HuH-7.5 (cell line): ENCODE measurements around the gene MDP1.

Experiments
- DNase-seq: peaks from one replicate; pipeline ENCODE4 v3.0.0; 2011; ENCODE audit warnings: low spot score

The MDP1 gene

DNA sequence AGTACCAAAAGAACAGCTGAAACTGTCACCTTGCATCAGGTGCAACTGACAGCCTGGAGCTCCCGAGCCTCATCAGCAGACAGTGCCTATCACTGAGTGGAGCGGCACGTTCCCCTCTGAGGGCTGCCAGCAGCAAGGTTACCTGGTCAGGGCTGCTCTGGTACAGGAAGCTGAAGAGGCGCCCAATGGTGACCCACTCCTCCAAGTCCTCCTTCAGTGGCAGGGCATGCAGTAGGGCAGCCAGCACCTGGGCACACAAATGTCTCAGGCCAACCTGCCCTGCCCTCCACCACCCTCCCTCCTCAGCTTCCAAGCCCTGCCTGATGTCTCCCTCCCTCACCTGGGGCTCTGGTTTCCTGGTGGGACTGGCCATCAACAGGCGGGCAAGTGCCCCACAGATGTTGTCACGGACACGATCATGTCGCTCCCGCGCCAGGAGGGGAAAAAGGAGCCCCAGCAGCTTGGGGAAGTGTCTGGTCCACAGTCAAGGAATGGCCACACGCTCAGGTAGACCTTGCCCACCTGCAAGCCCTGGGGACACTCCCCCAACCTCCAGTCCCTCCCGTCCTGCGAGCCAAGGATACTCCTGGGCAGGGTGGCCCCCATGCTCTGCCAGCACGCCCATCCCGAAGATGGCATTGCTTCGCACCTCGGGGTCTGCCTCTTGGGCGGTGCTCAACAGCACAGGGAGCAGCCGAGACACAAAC, 34.3 kb downstream of the MDP1 start:
- DNase-seq: no peak

DNA sequence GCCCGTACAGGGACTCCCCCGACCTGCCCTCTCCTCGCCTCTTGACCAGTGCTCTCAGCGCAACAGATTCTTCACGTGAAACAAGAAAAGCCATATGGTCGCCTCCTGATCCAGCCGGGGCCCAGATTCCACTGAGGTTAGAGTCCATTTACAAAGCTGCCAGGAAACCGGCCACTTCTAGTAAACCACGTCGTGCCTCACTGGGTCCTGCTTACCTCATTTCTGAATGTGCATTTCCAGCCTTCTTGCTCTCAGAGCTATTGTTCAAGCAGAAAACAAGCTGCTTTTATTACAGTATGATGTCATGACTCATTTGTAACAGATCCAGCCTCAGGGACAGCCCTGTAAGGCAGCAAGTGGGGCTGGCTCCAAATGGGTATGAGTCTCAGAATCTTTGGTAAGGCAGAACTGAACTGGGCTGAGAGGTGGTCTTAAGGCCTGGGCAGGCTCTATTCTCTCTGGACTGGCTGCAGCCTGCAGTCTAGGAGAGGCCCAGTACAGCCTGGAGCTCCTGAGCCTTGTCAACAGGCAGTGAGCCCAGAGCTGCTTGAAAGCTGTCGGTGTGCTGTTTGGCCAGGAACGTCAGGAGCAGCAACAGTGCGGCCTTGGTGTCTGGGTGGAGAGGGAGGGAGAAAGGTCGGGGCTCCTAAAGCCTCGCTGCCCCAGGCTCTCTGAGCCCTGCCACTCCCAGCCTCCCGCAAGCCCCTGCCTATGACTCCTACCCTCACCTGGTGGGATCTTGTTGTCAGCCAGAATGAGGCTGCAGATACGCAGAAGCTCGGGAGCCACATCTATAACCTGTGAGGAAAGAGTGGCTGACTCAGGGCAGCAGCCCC, 35.7 kb downstream of the MDP1 start:
- no peak for DNase-seq

DNA sequence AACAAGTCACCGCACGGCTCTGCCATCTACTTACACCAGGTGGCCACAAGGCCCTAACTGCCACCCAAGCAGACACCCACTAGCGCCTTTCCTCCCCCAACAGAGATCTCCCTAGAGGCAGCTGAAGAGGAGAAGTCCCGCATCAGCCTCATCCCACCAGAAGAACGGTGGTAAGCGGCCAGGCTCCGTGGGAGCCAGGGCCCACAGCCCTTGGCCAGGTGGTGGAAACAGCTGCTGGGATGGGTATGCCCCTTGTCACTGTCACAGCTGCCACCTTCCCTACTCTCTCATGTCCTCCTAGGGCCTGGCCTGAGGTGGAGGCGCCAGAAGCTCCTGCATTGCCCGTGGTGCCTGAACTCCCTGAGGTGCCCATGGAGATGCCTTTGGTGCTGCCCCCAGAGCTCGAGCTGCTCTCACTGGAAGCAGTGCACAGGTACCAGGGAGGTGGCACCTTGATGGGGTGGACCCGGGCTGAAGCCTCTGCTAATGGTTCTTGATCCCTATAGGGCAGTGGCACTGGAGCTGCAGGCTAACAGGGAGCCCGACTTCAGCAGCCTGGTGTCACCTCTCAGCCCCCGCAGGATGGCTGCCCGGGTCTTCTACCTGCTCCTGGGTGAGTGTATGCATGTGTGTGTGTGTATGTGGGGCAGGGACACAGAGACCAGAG, 36.4 kb downstream of the MDP1 start:
- DNase-seq: no peak

DNA sequence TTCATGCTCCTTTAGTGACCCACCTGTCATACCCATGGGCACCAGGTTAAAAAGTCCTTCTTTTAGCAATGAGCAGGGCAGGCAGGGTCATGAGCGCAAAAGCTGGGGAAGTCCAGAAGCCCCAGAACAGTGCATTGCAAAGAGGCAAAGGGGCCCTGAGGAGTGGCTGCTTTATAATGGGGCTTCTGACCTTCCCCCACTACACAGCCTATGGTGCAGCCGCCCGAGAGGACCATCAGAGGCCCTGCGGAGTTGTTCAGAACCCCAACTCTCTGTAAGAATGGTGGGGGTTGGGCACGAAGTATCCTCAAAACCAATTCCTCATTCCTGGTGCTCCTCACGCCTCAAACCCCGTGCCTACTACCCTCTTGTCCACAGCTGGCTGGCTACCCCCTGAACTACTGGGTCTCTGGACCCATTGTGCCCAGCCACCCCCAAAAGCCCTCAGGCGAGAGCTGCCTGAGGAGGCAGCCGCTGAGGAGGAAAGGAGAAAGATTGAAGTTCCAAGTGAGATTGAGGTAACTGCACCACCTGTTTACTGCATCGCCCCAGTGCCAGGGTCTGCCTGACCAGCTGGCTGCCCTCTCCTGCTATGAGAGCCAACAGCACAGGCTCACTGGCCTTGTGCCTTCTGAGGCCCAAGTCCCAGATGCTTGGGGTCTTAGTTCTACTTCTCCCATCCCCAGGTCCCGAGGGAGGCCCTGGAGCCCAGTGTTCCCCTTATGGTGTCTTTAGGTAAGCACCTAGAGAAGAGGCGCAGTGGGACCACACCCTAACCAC, 37.3 kb downstream of the MDP1 start:
- no peak for DNase-seq

DNA sequence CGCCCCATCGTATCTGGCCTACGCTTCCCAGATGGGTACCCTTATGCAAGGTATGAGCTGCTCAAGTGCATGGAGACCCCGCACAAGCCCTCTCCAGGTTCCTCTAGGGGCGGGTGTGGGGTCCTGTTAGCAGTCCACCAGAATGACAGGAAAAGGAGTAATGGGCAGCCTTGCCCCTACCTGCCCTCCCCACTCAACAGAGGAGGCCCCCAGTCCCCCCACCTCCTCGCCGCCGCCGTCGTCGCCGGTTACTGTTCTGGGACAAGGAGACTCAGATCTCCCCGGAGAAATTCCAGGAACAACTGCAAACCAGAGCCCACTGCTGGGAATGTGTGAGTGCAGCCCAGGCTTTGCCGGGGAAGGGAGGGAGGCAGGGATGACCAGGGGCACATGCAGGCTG, 38.0 kb downstream of the MDP1 start:
- no peak for DNase-seq

DNA sequence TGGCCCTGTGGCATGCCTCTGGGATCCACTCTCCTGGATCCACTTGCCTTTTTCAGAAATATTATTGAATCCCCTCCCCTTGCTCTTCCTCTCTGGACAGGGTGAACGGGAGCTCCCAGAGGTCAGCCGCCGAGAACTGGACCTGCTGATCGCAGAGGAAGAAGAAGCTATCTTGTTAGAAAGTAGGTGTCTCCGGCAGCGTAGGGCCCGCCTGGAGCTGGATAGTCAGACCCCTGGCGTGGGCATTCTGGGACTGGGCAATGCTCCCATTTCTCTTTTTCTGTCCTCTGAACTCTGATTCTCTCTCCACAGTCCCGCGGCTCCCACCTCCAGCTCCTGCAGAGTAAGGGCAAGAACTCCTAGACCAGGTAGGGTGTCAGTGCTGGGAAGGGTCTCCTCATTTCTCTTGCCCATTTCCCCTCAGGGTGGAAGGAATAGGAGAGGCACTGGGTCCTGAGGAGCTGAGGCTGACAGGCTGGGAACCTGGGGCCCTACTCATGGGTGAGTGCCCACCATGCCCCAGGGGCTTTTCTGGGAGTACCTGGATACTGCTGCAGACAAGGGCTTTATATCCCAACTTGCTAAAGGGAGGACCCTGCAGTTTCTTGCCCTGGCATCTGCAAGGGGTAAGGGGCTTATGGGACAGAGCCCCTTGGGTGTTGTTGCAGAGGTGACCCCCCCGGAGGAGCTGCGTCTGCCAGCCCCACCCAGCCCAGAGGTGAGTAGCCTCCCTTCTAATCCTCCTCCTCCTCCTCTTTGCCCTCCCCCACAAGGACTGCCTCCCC, 38.6 kb downstream of the MDP1 start:
- no peak for DNase-seq

DNA sequence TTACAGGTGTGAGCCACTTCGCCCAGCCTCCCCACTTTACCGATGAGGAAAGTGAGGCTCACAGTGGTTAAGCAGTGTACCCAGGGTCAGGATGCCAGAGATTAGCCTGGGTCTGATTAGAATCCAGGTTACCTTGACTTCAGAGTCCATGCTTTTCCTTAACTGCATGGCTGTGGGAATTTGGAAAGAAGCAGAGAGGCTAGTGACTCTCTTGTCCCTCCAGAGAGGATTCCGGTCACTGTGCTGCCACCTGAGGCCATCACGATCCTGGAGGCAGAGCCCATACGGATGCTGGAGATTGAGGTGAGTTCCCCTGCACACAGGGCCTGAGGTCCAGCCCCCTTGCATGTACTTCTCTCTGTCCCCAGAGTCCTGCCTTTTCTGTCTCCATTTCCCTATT, 39.3 kb downstream of the MDP1 start:
- DNase-seq: no peak

DNA sequence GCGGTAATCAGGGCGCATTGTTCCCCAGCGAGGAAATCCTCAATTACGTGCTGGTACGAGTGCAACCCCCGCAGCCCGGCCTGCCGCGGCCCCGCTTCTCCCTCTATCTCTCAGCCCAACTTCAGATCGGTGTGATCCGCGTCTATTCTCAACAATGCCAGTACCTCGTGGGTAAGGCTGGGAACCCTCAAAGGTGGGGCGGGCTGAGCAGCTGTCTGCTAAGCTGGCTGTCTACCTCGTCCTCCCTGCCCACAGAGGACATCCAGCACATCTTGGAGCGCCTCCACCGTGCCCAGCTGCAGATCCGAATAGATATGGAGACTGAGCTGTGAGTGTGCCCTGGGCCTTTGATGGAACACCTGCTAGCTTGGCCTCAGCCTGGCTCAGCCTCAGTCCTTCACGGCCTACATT, 43.0 kb downstream of the MDP1 start:
- no peak for DNase-seq

DNA sequence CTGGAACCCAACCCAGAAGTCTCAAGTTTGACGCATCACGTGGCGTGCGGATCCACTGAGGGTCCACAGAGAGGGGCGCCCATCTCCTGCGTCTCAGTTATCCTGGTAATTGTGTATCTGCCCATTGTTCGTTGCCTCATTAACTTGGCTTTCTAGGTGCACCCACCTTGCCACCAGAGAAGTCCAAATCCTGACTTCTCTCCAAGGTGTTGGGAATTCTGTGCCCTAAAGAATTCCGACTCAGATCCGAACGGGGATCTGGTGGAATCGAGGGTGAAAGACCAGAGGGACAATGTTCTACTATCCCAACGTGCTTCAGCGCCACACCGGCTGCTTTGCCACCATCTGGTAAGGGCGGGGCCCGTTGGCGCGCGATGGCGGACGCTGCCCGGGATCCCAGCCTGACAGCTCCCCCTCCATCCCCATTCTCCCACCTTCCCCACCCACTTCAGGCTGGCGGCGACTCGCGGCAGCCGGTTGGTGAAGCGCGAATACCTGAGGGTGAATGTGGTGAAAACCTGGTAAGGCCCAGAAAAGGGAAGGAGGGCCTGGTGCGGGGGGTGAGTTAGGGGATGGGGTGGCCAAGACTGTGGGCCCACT, 43.5 kb downstream of the MDP1 start:
- no peak for DNase-seq

DNA sequence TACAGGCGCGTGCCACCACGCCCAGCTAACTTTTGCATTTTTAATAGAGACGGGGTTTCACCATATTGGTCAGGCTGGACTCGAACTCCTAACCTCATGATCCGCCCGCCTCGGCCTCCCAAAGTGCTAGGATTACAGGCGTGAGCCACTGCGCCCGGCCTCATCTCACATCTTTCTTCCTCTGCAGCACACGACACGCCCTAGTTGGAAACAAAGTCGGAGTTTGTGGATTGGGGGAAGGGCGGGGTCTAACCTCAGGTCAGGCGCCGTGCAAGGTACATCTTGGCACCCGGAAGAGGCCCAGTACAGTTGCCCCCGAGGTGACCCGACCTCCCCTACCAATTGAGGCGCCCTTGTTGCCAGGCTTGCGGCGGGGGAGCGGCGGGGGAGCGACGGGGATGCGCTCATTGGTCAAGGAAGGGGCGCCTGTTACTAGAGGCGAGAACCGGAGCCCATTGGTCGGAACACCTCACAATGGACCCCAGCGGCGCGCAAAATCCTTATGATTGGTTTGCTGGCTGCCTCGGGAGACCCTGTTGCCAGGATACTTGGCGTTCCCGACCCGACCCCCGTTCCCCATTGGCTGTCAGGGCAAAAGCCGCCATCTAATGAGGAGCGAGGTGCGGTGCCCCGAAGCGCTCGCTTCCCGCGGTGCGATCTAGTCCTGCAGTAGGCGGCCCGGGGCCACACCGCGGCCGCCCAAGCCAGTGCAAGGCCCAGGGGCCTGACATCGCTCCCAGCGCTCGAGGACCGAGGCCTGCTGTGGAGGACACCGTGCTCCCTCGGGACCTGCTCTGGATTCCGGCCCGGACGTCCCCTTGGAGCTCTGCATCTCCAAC, 44.2 kb downstream of the MDP1 start, which contains the start of gene REC8:
TSS of gene REC8 (plus strand) at position 659 of the 839 bp plus-strand sequence. CDS start 473 bp downstream, outside the sequence.
- no peak for DNase-seq

DNA sequence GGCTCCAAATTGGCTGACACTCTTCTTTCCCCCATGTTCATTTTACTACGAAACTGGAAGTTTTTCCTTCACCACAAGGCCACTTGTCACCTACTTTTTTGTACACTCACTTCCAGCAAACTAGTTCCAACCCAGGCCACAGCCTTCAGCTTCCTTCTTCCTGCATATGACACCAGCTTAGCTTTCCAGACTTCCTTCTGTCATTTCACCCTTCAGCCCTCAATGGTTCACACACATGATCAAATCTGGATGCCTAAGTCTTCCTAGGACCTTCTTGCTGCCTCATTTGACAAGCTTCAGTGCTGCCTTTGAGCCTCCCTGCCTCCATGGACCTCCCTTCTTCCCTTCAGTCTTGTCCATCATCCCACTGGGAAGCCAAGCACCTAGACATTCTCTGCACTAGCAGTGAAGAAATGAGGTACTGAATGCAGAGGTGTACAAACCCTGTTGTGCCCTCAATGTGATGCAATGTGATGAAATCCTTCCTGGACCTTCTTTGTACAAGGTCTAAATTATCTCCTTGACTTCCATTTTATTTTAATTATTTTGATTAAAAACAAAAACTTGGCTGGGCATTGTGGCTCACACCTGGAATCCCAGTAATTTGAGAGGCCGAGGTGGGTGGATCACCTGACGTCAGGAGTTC, 48.3 kb downstream of the MDP1 start:
- DNase-seq: no peak

DNA sequence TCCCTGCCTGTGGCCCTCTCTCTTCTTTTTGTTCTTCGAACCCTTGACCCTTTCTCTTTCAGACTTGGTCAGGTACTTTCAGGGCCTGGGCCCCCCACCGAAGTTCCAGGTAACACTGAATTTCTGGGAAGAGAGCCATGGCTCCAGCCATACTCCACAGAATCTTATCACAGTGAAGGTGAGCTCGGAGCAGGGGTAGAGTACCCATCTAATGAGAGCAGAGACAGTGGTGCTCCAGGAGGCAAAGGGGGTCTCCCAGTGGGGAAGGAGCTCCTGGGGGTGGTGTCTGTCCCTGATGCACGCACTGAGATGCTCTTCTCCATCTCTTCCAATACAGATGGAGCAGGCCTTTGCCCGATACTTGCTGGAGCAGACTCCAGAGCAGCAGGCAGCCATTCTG, 50.1 kb downstream of the MDP1 start:
- DNase-seq: no peak

DNA sequence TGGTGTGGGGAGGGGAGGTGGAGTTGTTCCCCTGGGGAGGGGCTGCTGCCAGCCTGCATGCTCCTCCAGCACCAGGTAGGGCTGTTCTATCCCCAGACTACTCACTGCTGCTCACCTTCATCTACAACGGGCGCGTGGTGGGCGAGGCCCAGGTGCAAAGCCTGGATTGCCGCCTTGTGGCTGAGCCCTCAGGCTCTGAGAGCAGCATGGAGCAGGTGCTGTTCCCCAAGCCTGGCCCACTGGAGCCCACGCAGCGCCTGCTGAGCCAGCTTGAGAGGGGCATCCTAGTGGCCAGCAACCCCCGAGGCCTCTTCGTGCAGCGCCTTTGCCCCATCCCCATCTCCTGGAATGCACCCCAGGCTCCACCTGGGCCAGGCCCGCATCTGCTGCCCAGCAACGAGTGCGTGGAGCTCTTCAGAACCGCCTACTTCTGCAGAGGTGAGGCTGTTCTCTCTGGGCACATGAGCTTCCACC, 51.3 kb downstream of the MDP1 start:
- no peak for DNase-seq
